Fibroblast of pulmonary artery (primary cell): ENCODE measurements around the gene MRPL1.
A peak's percentile ranks its signal among the peaks of the same experiment; 100 is the strongest.

ENCODE experiments used
- DNase-seq: peaks from one replicate; pipeline ENCODE4 v3.0.0-alpha.2; 2010; ENCODE audit warnings: low read depth
- H3K4me3 ChIP-seq: replicated peaks from 2 replicates; pipeline ENCODE4 v1.5.1; 2011; ENCODE audit warnings: low read depth, mild to moderate bottlenecking, control low read depth, low read length, moderate library complexity
- TF ChIP-seq, protein P1 (sequence below): IDR thresholded peaks from 2 replicates; pipeline ENCODE4 v1.5.1; 2011; ENCODE audit warnings: mild to moderate bottlenecking, control low read depth, low read length, inconsistent platforms; ENCODE audit errors: missing control alignments

MRPL1 gene

DNA sequence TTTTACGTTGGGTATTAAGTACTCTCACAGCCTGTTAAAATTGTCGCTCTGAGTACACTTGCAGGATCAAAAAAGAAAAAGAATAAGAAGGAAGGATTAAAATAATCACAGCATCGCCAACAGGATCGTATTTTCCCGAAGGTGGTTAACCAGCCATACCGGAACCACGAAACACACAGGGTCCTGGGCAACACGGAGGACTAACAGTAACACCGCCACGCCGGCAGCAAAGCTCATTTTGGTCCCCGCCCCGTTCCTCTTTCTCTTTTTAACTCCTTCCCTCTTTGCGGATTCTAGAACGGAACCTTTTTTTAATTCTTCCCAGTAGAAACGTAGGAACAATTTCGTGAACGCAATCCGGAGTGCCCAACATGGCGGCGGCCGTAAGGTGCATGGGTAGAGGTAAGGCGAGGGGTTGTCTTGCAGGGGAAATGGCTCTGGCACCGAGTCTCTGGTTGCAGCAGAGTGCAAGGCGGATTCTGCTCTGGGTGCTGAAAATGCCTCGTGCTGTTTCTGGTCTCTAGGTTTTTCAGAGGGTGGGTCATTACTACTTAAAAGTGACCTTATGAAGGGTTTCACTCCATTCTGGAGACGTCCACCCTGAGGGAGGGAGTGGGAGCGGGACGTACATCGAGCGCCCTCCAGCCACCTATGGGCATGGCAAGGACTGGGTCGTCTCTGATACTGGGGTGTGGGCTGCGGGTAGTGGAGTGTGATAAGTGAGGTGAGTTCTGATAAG, at the start of gene MRPL1:
Gene MRPL1, plus strand, starts transcription at position 353 of the 739 bp plus-strand sequence. Its CDS starts 19 bp downstream, at position 372.
- H3K4me3 ChIP-seq = peak within 1 kb of the TSS; percentile 98
- DNase-seq = peak; percentile 98
- TF ChIP-seq, protein P1, sequence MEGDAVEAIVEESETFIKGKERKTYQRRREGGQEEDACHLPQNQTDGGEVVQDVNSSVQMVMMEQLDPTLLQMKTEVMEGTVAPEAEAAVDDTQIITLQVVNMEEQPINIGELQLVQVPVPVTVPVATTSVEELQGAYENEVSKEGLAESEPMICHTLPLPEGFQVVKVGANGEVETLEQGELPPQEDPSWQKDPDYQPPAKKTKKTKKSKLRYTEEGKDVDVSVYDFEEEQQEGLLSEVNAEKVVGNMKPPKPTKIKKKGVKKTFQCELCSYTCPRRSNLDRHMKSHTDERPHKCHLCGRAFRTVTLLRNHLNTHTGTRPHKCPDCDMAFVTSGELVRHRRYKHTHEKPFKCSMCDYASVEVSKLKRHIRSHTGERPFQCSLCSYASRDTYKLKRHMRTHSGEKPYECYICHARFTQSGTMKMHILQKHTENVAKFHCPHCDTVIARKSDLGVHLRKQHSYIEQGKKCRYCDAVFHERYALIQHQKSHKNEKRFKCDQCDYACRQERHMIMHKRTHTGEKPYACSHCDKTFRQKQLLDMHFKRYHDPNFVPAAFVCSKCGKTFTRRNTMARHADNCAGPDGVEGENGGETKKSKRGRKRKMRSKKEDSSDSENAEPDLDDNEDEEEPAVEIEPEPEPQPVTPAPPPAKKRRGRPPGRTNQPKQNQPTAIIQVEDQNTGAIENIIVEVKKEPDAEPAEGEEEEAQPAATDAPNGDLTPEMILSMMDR = no peak

DNA sequence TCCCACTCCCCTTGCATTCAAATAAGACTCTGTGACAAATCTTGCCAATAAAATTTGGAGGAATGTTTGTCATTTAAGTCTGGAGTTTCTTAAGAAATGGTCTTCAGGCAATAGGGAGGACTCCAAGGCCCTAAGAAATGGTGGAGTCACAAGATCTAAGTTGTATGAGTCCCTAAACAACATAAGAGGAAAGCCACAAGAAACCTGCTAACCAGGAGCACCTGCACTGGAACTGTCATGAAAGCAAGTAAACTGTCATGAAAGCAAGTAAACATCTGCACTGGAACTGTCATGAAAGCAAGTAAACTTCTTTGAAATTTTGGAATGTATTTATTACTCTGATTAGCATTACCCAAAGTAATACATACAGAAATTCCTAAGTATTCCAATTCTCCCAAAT, 47.0 kb upstream of the MRPL1 start:
- TF ChIP-seq, protein P1 = no peak
- no peak overlapping the region for H3K4me3 ChIP-seq
- no peak for DNase-seq

DNA sequence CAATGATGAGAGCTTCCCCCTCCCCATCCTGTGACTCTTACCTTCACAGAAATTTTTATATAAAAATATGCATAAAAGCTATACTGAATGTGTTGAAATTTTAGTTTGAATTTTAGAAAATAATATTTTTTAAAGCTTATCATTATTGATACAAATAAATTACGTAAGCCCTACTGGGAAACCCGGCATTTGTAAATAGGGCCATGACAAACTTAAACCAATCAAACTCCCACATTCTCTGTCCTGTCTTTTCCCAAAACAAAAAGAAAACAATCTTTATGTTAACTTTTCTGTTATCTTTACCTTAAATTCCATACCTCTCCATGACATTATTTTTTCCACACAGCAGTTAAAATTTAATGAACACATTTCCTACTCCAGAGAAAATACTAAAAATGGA, 46.1 kb upstream of the MRPL1 start:
- no peak overlapping the region for H3K4me3 ChIP-seq
- DNase-seq = no peak
- TF ChIP-seq, protein P1 = no peak

DNA sequence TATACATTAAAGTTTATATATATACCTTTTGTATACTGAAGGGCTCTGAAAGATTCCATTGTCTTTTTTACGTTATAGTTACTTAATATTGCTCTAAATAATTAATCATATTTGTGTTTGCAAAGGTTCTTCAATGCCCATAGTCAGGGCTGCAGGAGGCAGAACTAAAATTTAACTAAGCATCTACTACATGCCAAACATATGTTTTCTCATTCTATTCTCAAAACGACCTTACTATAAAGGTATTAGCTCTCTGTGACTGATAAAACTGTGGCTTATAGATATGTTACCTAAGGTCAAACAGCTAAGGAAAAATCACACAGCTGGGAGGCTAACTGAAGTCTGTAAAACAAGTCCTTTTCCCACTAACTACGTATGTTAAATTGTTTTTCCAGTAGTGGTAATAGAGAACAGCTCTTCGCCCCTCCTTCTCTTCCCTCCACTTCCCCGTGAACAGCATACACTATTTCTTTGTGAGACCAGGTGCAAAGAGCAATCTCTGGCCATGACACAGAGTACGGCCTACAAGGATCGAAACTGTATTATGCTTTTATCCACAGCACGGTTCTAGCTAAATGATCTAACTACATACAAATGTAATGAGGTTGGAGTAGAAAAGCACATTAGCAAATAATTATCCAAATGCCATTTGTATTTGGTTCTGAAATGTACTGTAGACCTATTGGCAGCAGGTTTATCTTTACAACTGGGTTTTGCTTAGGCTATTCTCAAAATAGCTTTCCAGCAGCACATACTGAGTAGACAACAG, 45.1 kb upstream of the MRPL1 start:
- TF ChIP-seq, protein P1 = no peak
- peak overlapping the region; percentile 96 for H3K4me3 ChIP-seq
- DNase-seq = peak; percentile 3

DNA sequence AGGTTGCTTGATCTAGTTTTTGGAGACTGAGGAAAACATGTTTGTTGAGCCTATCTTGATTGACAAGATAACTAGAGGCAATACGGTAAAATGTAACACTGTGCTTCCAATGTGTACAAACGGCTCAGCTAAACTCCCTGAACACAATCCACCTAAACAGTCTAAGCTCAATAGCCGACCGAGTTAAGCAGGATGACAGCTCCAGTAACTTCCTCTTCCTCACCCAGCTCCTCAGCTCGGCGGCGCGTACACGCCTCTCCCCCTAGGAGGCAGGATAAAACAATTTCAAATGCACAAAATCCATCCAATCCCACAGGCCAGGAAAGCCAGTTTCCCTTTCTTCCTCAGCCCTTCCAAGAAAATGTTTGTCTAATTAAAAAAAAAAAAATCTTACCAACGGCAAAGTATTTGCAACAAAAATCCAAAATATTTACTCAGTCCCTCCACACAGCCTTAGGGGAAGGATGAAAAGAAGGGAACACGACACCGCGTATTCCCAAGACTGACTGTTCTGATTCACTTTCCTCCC, 44.5 kb upstream of the MRPL1 start:
- DNase-seq = peak; percentile 85
- TF ChIP-seq, protein P1 = peak; percentile 63

DNA sequence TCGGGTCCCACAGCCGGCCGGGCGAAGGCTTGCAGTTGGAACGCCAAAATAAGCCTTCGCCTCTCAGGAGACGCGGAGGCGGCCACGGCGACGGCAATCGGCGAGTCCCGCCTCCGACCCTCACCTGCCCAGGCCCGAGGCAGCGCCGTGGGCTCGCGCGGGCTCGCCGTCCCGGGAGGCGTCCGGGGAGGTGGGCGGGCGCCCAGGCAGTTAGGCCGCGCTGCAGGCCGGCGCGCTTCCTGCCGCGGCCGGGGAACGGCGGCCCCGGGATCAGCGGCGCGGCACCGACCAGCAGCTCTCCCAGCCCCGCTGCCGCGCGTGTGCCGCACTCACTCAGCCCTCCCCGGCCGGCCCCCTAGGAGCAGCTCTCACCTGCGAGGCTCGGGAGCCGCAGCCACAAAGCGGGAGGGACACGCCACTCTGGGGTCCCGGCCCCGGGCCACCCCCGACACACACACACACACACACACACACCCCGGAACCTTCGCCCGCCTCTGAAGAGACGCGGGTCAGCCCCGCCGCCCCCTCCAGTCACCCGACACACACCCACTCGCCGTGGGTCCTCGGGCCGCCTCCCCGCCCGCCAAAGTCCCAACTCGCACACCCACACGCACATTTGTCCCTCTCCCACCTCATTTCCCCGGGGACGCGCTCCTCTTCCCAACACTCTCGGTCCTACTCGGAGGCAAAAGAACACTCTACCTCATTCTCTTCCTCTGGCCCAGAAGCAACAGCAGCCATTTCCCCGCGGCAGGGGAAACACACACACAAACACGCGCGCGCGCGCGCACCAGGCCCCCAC, 43.8 kb upstream of the MRPL1 start, which contains the start of gene CNOT6L:
Gene CNOT6L, minus strand, starts transcription at position 767 of the 802 bp plus-strand sequence. Its CDS starts 60 bp downstream, at position 707.
- H3K4me3 ChIP-seq = peak within 1 kb of the TSS; percentile 96
- TF ChIP-seq, protein P1 = no peak
- peak; percentile 72 for DNase-seq

More for the DNA sequence above, 44.5 kb upstream of the MRPL1 start:
- peak overlapping the region; percentile 96 for H3K4me3 ChIP-seq
